K562 (cell line): ENCODE measurements around the gene PALLD. TPM values are rescaled to one million over a fixed set of nuclear protein-coding genes. Genes with fewer than 3 reads are reported as not detected.

ENCODE experiments used
- ATAC-seq: fragments of 200-7000 bp; cut with Tn5 transposase; 3 replicates; pipeline ENCODE4 v1.9.1; 2020; ENCODE audit warnings: moderate library complexity
- BruUV-seq: library from RNA; stranded (reverse); fragments of 400-500 nt; replicated peaks from 2 replicates; lab custom pipeline; 2021; lab: Mats Ljungman, UMichigan
- CTCF ChIA-PET: fragments of 300-600 bp; formaldehyde crosslinking; extraction: SDS; loops from one replicate; lab custom pipeline; 2021; ENCODE audit warnings: low intra/inter-chr PET ratio; lab: Yijun Ruan, JAX
- POLR2A ChIA-PET: fragments of 300-600, 350-650 bp; sonication (Branson Sonifier 250); formaldehyde crosslinking; extraction: SDS; loops from one replicate; lab custom pipeline; 2021; ENCODE audit warnings: antibody characterized with exemption, inconsistent platforms; lab: Yijun Ruan, JAX
- DNase-seq, 4 experiments: peaks; one replicate each; pipeline versions ENCODE4 v3.0.0 to v3.0.0-alpha.2; 2011 to 2018; ENCODE audit warnings: low spot score in 3 of 4, mixed read lengths in 3 of 4; ENCODE audit errors: extremely low read depth in 1 of 4
- FAIRE-seq: peaks from 2 replicates; lab custom pipeline; 2011; peaks lifted over from hg19 to GRCh38; lab: Jason Lieb, UNC
- H2AFZ ChIP-seq: 2 replicates; pipeline ENCODE4 v1.6.0; 2011; ENCODE audit warnings: low read depth, low read length, control low read depth, inconsistent platforms
- H3K27ac ChIP-seq: fragments of 200-600 bp; 3 replicates; pipeline ENCODE4 v1.8.0; 2011; ENCODE audit warnings: low read depth, mild to moderate bottlenecking, control low read depth, inconsistent platforms, low read length, moderate library complexity, mixed read lengths; ENCODE audit errors: extremely low read depth
- H3K27me3 ChIP-seq, 2 experiments: fragments of 300-600 bp in 1 of 2; 2 replicates in 1 of 2; 3 replicates in 1 of 2; pipeline versions ENCODE4 v1.6.0 to v1.8.0; 2011; ENCODE audit warnings: inconsistent platforms in 2 of 2, low read length in 2 of 2, mild to moderate bottlenecking in 1 of 2, mixed read lengths in 1 of 2, moderate library complexity in 1 of 2; ENCODE audit not compliant: control insufficient read depth in 2 of 2, insufficient read depth in 2 of 2
- H3K36me3 ChIP-seq: fragments of 300-600 bp; 3 replicates; pipeline ENCODE4 v1.8.0; 2011; ENCODE audit warnings: mild to moderate bottlenecking, low read length, inconsistent platforms; ENCODE audit not compliant: control insufficient read depth, insufficient read depth
- H3K4me1 ChIP-seq, 2 experiments: fragments of 200-600 bp in 1 of 2; replicated peaks in 1 of 2; 2 replicates in 1 of 2; 3 replicates in 1 of 2; pipeline versions ENCODE4 v1.5.1 to v1.8.0; 2011; ENCODE audit warnings: inconsistent platforms in 2 of 2, low read length in 2 of 2, mild to moderate bottlenecking in 1 of 2, mixed read lengths in 1 of 2, moderate library complexity in 1 of 2; ENCODE audit not compliant: control insufficient read depth in 2 of 2, insufficient read depth in 2 of 2
- H3K4me2 ChIP-seq: 2 replicates; pipeline ENCODE4 v1.6.1; 2011; ENCODE audit warnings: low read length, control low read depth, inconsistent platforms, mixed read lengths; ENCODE audit not compliant: insufficient read depth
- H3K4me3 ChIP-seq: fragments of 200-600 bp; sonication (generic), shearing (Covaris generic); 2 replicates; pipeline ENCODE4 v1.5.1; 2016; ENCODE audit warnings: control low read depth, inconsistent platforms
- H3K79me2 ChIP-seq: fragments of 200-600 bp; 3 replicates; pipeline ENCODE4 v1.8.0; 2011; ENCODE audit warnings: low read length, inconsistent platforms; ENCODE audit not compliant: control insufficient read depth, insufficient read depth
- H3K9ac ChIP-seq, 2 experiments: 2 replicates each; pipeline versions ENCODE4 v1.6.0 to v1.6.1; 2011; ENCODE audit warnings: low read depth in 2 of 2, low read length in 2 of 2, control low read depth in 1 of 2, inconsistent platforms in 1 of 2, mild to moderate bottlenecking in 1 of 2, mixed read lengths in 1 of 2; ENCODE audit not compliant: insufficient read depth in 1 of 2
- H3K9me1 ChIP-seq: one replicate; pipeline ENCODE4 v1.6.0; 2011; ENCODE audit warnings: inconsistent platforms, mild to moderate bottlenecking, low read length, moderate library complexity; ENCODE audit not compliant: control insufficient read depth, insufficient read depth
- H3K9me3 ChIP-seq: replicated peaks from 2 replicates; pipeline ENCODE4 v1.5.1; 2011; ENCODE audit warnings: low read depth, low read length, inconsistent platforms; ENCODE audit not compliant: control insufficient read depth, insufficient read depth
- H4K20me1 ChIP-seq: replicated peaks from 2 replicates; pipeline ENCODE4 v1.6.1; 2011; ENCODE audit warnings: low read length, inconsistent platforms, mixed read lengths; ENCODE audit not compliant: control insufficient read depth, insufficient read depth
- FOS ChIP-seq: IDR thresholded peaks from 3 replicates; pipeline ENCODE4 v1.6.1; 2011; ENCODE audit not compliant: insufficient read length; ENCODE audit errors: extremely low read depth
- HEY1 ChIP-seq: fragments of 250-450 bp; sonication (Bioruptor Pico); IDR thresholded peaks from 2 replicates; pipeline ENCODE4 v1.5.0; 2020; ENCODE audit warnings: mild to moderate bottlenecking, moderate library complexity, borderline replicate concordance
- KLF13 ChIP-seq: fragments of 450-650 bp; IDR thresholded peaks from 2 replicates; pipeline ENCODE4 v1.6.1; 2016; ENCODE audit warnings: missing genetic modification characterization, low read depth, mild to moderate bottlenecking, missing compliant biosample characterization, moderate library complexity, borderline replicate concordance
- RNF2 ChIP-seq: sonication (generic); IDR thresholded peaks from 2 replicates; pipeline ENCODE4 v1.6.1; 2016
- SMAD1 ChIP-seq: fragments of 150-350 bp; IDR thresholded peaks from 2 replicates; pipeline ENCODE4 v1.6.1; 2014; ENCODE audit warnings: low read length, low read depth; ENCODE audit not compliant: partially characterized antibody
- WGBS: fragments of 100-300 bp; shearing (Covaris generic); methylation state at CpG from one replicate; pipeline ENCODE4 v1.1.6; 2016; ENCODE audit warnings: low coverage, mixed read lengths; ENCODE audit not compliant: insufficient coverage; ENCODE audit errors: missing lambda C conversion rate; 5-methylcytosine and 5-hydroxymethylcytosine counted together
- in situ Hi-C: fragments of 300-500 bp; cut with MboI; formaldehyde crosslinking; loops from 4 replicates; pipeline ENCODE4 v1.15.0; 2018; ENCODE audit warnings: inconsistent platforms, mixed read lengths
- intact Hi-C: fragments of 100-400 bp; cut with micrococcal nuclease; formaldehyde crosslinking; loops from 2 replicates; pipeline ENCODE4 v1.14.2; 2022
- polyA plus RNA-seq, 8 experiments: library from polyadenylated mRNA; depleted of rRNA in 4 of 8; stranded (reverse) in 5 of 8; unstranded in 3 of 8; fragments of >200 nt; fragmentation: Nextera tagmentation in 2 of 8; fragmentation: Illumina TruSeq in 1 of 8; extraction: Ambion mirVana in 2 of 8; extraction: Trizol in 1 of 8; gene quantifications; 2 replicates each; pipeline versions ENCODE4 v1.2.1 to v1.2.3, GENCODE V29; 2011 to 2014; ENCODE audit warnings: inconsistent platforms in 1 of 8, missing spikeins in 1 of 8
- total RNA-seq, 7 experiments: library from RNA; depleted of rRNA in 6 of 7; stranded (reverse); fragments of >200 nt in 6 of 7; fragmentation: Illumina TruSeq in 2 of 7; extraction: Trizol in 2 of 7; gene quantifications; 2 replicates each; pipeline versions ENCODE4 v1.2.1 to v1.2.3, GENCODE V29; 2011 to 2021; ENCODE audit warnings: low replicate concordance in 1 of 7
- TF ChIP-seq, protein P1 (sequence below), 2 experiments: fragments of 450-650 bp; formaldehyde crosslinking in 1 of 2; IDR thresholded peaks; 2 replicates each; pipeline versions ENCODE4 v1.4.0 to v1.6.1; 2014 to 2020; ENCODE audit warnings: mild to moderate bottlenecking in 2 of 2, borderline replicate concordance in 1 of 2, low read depth in 1 of 2
- TF ChIP-seq, protein P2 (sequence below): fragments of 250-450 bp; sonication (Bioruptor Pico); IDR thresholded peaks from 2 replicates; pipeline ENCODE4 v1.5.0; 2020; ENCODE audit warnings: mild to moderate bottlenecking
- TF ChIP-seq, protein P3 (sequence below): fragments of 250-450 bp; sonication (Bioruptor Pico); IDR thresholded peaks from 2 replicates; pipeline ENCODE4 v1.5.0; 2021; ENCODE audit warnings: mild to moderate bottlenecking, moderate library complexity

The PALLD gene
- total and polyA plus RNA-seq, 9 of the 15 experiments (the other 6 are each of a cell fraction or from before 2014, with no cell fraction given), result 0.01 to 0.35 (median 0.06) TPM; not detected in 3

DNA sequence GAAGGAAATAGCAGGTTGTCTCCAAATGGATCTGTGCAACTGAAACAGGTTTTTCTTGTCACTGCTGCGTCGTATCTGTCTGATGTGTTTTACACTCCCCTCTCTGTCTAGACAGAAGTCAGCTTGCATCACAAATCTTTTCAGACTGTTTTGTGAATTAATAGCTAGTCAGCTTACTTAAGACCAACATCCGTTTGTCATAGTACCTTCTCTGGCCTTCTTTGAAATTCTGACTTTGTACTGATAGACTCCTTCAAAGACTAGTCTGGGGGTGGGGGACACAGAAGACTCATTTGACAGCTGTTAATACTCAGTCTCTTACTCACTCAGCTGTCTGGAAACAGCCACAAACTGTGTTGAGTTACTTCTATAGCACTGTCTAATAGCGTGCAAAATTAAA lies 197.8 kb downstream of the PALLD start:
- Histone ChIP-seq H3K27me3 (no peaks in the 10 kb centered on the region; a peak in 1 of 5 replicates), H3K4me2 (no peak overlapping the region), H3K4me3 (no peak overlapping the region), H3K9ac (no peak overlapping the region), H4K20me1 (no peaks in the 10 kb centered on the region), H3K9me1 (no peaks in the 10 kb centered on the region), H3K9me3 (no peaks in the 10 kb centered on the region), H3K79me2 (no peaks in the 10 kb centered on the region), H3K27ac (no peak overlapping the region), H2AFZ (no peak overlapping the region), H3K36me3 (no peaks in the 10 kb centered on the region), H3K4me1 (no peaks in the 10 kb centered on the region)
- intact Hi-C loops, result no loop called here
- in situ Hi-C loops, result no loop called here
- no peak for DNase-seq
- BruUV-seq, result no TSS peak
- ChIA-PET POLR2A (no interaction called here), CTCF (no interaction called here)
- WGBS, result 0% methylated on average over 4 of the region's 4 CpGs
- ATAC-seq, result no peak
- no peak for FAIRE-seq
- TF ChIP-seq SMAD1, result no peak
- TF ChIP-seq RNF2, result no peak
- TF ChIP-seq, protein P1, sequence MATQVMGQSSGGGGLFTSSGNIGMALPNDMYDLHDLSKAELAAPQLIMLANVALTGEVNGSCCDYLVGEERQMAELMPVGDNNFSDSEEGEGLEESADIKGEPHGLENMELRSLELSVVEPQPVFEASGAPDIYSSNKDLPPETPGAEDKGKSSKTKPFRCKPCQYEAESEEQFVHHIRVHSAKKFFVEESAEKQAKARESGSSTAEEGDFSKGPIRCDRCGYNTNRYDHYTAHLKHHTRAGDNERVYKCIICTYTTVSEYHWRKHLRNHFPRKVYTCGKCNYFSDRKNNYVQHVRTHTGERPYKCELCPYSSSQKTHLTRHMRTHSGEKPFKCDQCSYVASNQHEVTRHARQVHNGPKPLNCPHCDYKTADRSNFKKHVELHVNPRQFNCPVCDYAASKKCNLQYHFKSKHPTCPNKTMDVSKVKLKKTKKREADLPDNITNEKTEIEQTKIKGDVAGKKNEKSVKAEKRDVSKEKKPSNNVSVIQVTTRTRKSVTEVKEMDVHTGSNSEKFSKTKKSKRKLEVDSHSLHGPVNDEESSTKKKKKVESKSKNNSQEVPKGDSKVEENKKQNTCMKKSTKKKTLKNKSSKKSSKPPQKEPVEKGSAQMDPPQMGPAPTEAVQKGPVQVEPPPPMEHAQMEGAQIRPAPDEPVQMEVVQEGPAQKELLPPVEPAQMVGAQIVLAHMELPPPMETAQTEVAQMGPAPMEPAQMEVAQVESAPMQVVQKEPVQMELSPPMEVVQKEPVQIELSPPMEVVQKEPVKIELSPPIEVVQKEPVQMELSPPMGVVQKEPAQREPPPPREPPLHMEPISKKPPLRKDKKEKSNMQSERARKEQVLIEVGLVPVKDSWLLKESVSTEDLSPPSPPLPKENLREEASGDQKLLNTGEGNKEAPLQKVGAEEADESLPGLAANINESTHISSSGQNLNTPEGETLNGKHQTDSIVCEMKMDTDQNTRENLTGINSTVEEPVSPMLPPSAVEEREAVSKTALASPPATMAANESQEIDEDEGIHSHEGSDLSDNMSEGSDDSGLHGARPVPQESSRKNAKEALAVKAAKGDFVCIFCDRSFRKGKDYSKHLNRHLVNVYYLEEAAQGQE (IDR thresholded peaks at IDR 0.05; ENCODE audit: borderline replicate concordance), result no peak
- TF ChIP-seq, protein P1 (CRISPR knock-in tag; IDR thresholded peaks at IDR 0.05; ENCODE audit: low read depth), result no peak
- TF ChIP-seq, protein P2, sequence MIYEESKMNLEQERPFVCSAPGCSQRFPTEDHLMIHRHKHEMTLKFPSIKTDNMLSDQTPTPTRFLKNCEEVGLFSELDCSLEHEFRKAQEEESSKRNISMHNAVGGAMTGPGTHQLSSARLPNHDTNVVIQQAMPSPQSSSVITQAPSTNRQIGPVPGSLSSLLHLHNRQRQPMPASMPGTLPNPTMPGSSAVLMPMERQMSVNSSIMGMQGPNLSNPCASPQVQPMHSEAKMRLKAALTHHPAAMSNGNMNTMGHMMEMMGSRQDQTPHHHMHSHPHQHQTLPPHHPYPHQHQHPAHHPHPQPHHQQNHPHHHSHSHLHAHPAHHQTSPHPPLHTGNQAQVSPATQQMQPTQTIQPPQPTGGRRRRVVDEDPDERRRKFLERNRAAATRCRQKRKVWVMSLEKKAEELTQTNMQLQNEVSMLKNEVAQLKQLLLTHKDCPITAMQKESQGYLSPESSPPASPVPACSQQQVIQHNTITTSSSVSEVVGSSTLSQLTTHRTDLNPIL (CRISPR knock-in tag), result no peak
- TF ChIP-seq FOS, result no peak
- TF ChIP-seq HEY1 (CRISPR knock-in tag), result no peak
- no peak for TF ChIP-seq KLF13 (tag)
- TF ChIP-seq, protein P3, sequence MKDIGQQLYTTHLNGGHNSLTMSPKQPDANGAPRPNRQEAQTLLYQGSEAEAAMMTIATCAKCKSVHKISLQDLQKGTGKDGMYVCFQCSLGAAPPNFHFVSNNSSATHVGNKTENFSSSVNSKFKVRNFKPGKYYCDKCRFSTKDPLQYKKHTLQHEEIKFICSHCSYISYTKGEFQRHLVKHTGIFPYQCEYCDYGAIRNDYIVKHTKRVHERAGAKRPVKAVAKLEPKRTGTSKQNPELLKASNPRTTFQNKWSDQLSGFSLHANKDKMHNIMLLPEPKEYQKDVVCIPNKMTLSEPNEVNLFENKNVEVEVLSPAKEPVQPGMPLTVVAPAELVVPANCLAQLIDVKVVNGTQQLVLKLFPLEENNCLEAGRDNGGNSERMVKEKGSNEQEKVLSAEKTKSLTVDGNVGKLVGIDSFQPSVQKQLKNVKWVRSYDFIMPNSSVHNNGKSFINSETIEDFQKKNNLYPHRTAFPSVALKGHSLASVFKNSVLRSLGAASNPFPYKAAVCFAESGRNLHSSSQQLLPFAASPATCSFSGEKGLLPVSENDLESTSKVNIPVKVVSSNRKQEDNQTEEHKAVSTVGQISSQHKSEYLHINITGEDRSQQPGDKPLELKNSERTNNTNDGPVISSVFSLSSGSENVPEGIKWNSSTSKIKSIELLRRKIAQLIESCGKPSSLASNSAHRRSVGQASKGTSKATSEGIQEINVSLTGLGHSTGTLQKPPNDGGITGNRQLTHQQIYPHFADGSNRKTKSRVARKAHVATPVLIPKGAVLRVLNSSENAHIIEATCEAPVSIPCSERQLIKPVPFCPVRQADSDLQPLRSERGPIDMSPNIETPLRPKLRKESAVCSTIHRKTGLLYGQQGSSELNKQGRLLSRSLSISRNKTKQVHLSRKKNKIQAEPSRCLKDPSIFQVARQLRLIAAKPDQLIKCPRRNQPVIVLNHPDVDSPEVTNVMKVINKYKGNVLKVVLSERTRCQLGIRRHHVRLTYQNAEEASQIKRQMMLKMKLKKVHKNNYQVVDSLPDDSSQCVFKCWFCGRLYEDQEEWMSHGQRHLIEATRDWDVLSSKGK (CRISPR knock-in tag), result no peak
